ENCODE results near the gene CD2. TPM values are rescaled to one million over a fixed set of nuclear protein-coding genes. Genes with fewer than 3 reads are reported as not detected.

CD2 gene
- total and polyA plus RNA-seq, 8 donors: 0.20 to 12.4 (median 0.60) TPM

DNA sequence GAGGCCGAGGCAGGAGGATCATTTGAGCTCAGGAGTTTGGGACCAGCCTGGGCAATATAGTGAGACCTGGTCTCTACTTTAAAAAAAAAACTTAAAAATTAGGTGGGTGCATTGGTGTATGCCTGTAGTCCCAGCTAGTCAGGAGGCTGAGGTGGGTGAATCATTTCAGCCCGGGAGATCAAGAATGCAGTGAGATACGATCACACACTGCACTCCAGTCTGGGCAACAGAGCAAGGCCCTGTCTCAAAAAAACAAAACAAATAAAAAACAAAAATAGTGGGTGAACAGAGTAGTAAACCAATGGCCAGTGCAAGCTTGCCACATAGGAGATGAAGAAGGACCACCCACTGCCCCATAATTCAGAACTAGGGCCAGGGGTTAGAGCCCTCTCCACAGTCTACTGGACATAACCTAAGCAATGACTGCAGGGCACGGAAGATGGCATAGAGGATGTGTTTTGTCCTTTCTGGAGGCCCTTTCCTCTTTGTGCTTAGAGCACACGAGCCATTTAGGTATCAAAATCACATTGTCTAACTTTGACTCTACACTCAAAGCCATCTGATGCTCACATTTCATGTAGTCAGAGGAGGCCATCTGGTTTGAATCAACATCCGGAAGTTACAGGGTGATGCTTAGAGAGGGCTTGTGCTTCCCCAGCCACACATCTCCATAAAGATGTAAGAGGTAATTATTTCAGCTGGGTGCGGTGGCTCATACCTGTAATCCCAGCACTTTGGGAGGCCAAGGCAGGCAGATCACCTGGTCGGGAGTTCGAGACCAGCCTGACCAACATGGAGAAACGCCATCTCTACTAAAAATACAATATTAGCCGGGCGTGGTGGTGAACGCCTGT lies 12.6 kb downstream of the CD2 start:
- TF ChIP-seq, protein P1, sequence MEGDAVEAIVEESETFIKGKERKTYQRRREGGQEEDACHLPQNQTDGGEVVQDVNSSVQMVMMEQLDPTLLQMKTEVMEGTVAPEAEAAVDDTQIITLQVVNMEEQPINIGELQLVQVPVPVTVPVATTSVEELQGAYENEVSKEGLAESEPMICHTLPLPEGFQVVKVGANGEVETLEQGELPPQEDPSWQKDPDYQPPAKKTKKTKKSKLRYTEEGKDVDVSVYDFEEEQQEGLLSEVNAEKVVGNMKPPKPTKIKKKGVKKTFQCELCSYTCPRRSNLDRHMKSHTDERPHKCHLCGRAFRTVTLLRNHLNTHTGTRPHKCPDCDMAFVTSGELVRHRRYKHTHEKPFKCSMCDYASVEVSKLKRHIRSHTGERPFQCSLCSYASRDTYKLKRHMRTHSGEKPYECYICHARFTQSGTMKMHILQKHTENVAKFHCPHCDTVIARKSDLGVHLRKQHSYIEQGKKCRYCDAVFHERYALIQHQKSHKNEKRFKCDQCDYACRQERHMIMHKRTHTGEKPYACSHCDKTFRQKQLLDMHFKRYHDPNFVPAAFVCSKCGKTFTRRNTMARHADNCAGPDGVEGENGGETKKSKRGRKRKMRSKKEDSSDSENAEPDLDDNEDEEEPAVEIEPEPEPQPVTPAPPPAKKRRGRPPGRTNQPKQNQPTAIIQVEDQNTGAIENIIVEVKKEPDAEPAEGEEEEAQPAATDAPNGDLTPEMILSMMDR (IDR thresholded peaks at IDR 0.05): no peak
- Histone ChIP-seq H3K27ac (no peak overlapping the region), H3K27me3 (no peaks in the 10 kb centered on the region), H3K9me3 (no peaks in the 10 kb centered on the region), H3K4me1 (peaks cover 0 to 25% of the 10 kb centered on the region in 2 donors), H3K36me3 (no peaks in the 10 kb centered on the region), H3K4me3 (no peak overlapping the region)
- intact Hi-C loops (cut with DNase I): no loop called here
- ATAC-seq: no peak
- DNase-seq: no peak

DNA sequence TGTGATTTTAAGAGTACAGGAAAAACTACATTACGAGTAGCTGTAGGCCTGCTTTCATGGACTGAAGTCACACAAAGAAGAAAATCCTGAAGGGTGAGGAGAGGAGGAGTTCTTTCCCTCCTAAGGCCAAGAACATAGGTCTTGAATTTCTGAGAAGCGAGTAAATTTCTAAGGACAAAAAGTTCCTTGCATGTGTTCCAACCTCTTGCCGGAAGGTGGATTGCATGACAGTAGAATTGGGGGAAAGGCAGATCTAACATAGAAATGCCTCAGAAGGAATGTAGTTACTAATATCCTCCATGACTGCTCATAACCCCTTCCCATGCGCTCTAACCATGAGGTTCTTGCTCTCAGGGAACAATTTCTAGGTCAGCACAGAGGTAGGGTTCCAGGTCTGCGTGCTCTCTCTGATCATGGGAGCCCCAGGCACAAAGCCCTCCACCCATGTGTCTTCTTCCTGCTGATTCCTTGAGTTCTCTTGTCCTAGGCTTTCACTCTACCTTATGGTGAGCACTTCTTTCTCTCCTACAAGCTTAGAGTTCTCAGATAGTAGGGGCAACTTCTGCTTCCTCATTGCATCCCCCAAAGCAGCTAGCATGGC lies 13.7 kb downstream of the CD2 start:
- no peak overlapping the region for H3K27ac ChIP-seq
- H3K27me3 ChIP-seq: no peaks in the 10 kb centered on the region
- no peak for ATAC-seq
- H3K36me3 ChIP-seq: no peaks in the 10 kb centered on the region
- DNase-seq: no peak
- TF ChIP-seq, protein P1 (IDR thresholded peaks at IDR 0.05): no peak
- no peak overlapping the region for H3K4me3 ChIP-seq
- peaks cover 0 to 25% of the 10 kb centered on the region in 2 donors for H3K4me1 ChIP-seq
- H3K9me3 ChIP-seq: no peaks in the 10 kb centered on the region
- intact Hi-C loops (cut with DNase I): no loop called here

DNA sequence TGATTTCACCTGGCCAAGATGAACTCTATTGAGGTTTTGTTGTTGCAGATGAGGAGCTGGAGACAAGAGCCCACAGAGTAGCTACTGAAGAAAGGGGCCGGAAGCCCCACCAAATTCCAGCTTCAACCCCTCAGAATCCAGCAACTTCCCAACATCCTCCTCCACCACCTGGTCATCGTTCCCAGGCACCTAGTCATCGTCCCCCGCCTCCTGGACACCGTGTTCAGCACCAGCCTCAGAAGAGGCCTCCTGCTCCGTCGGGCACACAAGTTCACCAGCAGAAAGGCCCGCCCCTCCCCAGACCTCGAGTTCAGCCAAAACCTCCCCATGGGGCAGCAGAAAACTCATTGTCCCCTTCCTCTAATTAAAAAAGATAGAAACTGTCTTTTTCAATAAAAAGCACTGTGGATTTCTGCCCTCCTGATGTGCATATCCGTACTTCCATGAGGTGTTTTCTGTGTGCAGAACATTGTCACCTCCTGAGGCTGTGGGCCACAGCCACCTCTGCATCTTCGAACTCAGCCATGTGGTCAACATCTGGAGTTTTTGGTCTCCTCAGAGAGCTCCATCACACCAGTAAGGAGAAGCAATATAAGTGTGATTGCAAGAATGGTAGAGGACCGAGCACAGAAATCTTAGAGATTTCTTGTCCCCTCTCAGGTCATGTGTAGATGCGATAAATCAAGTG lies 14.3 kb downstream of the CD2 start:
- intact Hi-C loops (cut with DNase I): no loop called here
- Histone ChIP-seq H3K9me3 (no peaks in the 10 kb centered on the region), H3K36me3 (no peaks in the 10 kb centered on the region), H3K4me3 (no peak overlapping the region), H3K27ac (no peak overlapping the region), H3K4me1 (peaks cover 0 to 24% of the 10 kb centered on the region in 2 donors), H3K27me3 (no peaks in the 10 kb centered on the region)
- no peak for ATAC-seq
- TF ChIP-seq, protein P1 (IDR thresholded peaks at IDR 0.05): no peak
- DNase-seq: peak in 1 of 4 donors; percentile 47

DNA sequence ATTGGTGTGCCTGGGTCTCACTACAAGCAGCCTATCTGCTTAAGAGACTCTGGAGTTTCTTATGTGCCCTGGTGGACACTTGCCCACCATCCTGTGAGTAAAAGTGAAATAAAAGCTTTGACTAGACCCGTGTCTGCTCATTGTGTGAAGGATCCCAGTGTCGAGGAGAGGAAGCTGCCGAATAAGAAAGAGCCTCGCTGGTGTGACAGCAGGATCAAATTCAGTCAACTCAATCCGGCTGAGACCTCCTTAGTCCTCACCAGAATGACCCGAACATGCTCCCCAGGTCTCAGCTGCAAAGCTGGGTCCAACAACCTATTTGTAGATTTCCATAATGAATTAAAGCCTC lies 14.8 kb downstream of the CD2 start:
- TF ChIP-seq, protein P1 (IDR thresholded peaks at IDR 0.05): no peak

DNA sequence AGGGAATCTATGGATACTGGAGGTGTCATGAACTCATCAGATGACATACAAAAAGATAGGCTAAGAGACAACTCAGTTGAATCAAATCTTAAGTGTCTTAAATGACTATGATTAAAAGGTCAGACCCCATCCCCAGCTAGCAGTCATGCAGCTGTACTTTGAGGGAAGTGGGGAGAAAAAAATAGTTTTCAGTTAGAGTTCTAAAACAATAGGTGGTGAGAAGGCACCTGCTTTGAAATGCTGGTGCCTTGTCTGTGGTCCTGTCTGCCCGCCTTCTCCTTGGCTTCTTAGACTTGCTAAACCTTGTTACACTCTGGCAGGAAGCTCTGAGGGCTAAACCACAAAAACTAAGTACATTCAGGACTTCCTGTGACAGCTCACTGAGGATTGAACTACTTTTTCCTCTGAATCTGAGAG lies 15.3 kb downstream of the CD2 start:
- Histone ChIP-seq H3K27ac (no peak overlapping the region), H3K36me3 (no peaks in the 10 kb centered on the region), H3K4me3 (no peak overlapping the region), H3K9me3 (no peaks in the 10 kb centered on the region), H3K27me3 (no peaks in the 10 kb centered on the region), H3K4me1 (peaks cover 0 to 21% of the 10 kb centered on the region in 2 donors)
- ATAC-seq (peak; percentile 34), DNase-seq (no peak)
- intact Hi-C loops (cut with DNase I): no loop called here
- TF ChIP-seq, protein P1 (IDR thresholded peaks at IDR 0.05): no peak

More for the DNA sequence above, 14.8 kb downstream of the CD2 start:
- Histone ChIP-seq H3K4me3 (no peak overlapping the region), H3K36me3 (no peaks in the 10 kb centered on the region), H3K9me3 (no peaks in the 10 kb centered on the region), H3K27me3 (no peaks in the 10 kb centered on the region), H3K27ac (no peak overlapping the region), H3K4me1 (peaks cover 0 to 21% of the 10 kb centered on the region in 2 donors)
- intact Hi-C loops (cut with DNase I): no loop called here
- DNase-seq (no peak), ATAC-seq (no peak)

Data from left lung (tissue), 10 donors.